Natural killer cell treated with Interleukin-12 subunit alpha and Interleukin-12 subunit beta and Interleukin-15 and Interleukin-18, amount 100 ng/mL, for 72 hours (primary cell): ENCODE measurements around the gene GPX7. TPM values are rescaled to one million over a fixed set of nuclear protein-coding genes. Genes with fewer than 3 reads are reported as not detected.
"Not testable (repeated sequence)": the region's sequence is repeated elsewhere in the genome, so short reads cannot be mapped to it uniquely, and the experiment has no call there.

ENCODE experiments used
- ATAC-seq, 2 donors: fragments of 150-1000 bp; cut with Tn5 transposase in 1 of 2; sonication (Bioruptor Pico), chemical (Tn5 transposase) in 1 of 2; 2 replicates each; pipeline ENCODE4 v1.10.0; 2021
- DNase-seq: peaks from one replicate; pipeline ENCODE4 v3.0.0; 2022; ENCODE audit warnings: low spot score
- H3K27ac Mint-ChIP-seq, 2 donors: 1 replicate in 1 of 2; 2 replicates in 1 of 2; pipeline ENCODE4 v1.8.0; 2022; ENCODE audit warnings: mixed read lengths in 2 of 2, mild to moderate bottlenecking in 1 of 2, moderate library complexity in 1 of 2
- H3K27me3 Mint-ChIP-seq, 2 donors: 1 replicate in 1 of 2; 2 replicates in 1 of 2; pipeline ENCODE4 v1.8.0; 2022; ENCODE audit warnings: mixed read lengths in 2 of 2
- H3K36me3 Mint-ChIP-seq: one replicate; pipeline ENCODE4 v1.8.0; 2022; ENCODE audit warnings: mixed read lengths
- H3K4me1 Mint-ChIP-seq, 2 donors: 1 replicate in 1 of 2; 2 replicates in 1 of 2; pipeline ENCODE4 v1.8.0; 2022; ENCODE audit warnings: low read depth in 2 of 2, mixed read lengths in 2 of 2, mild to moderate bottlenecking in 1 of 2
- H3K4me3 Mint-ChIP-seq: one replicate; pipeline ENCODE4 v1.8.0; 2022; ENCODE audit warnings: mixed read lengths
- H3K9me3 Mint-ChIP-seq: 2 replicates; pipeline ENCODE4 v1.8.0; 2022; ENCODE audit warnings: mixed read lengths
- total RNA-seq, 2 donors: library from RNA; stranded (reverse); gene quantifications; one replicate each; pipeline ENCODE4 v1.2.3, GENCODE V29; 2022

The GPX7 gene
- total RNA-seq, 2 donors from 2014 or later, result 17.3 to 23.2 TPM

- Mint-ChIP-seq H3K9me3 (no peaks in the 10 kb centered on the region), H3K36me3 (no peaks in the 10 kb centered on the region), H3K27ac (no peak overlapping the region)
These were observed 29.8 kb upstream of the GPX7 start for GRCh38 chr1:52572387-52572786.

GRCh38 chr1:52574594-52574993, 27.6 kb upstream of the GPX7 start:
- no peak overlapping the region for H3K27ac Mint-ChIP-seq
- no peaks in the 10 kb centered on the region for H3K36me3 Mint-ChIP-seq
- ATAC-seq (no peak), DNase-seq (no peak)
- peaks cover 20 to 22% of the 10 kb centered on the region in 2 donors for H3K4me1 Mint-ChIP-seq
- no peaks in the 10 kb centered on the region for H3K27me3 Mint-ChIP-seq
- H3K4me3 Mint-ChIP-seq, result no peak overlapping the region
- H3K9me3 Mint-ChIP-seq, result no peaks in the 10 kb centered on the region

More at GRCh38 chr1:52572387-52572786, 29.8 kb upstream of the GPX7 start:
- Mint-ChIP-seq H3K4me3 (no peak overlapping the region), H3K4me1 (peaks cover 15 to 17% of the 10 kb centered on the region in 2 donors), H3K27me3 (no peaks in the 10 kb centered on the region)
- no peak for DNase-seq
- no peak for ATAC-seq

GRCh38 chr1:52576074-52576473, 26.1 kb upstream of the GPX7 start:
- H3K9me3 Mint-ChIP-seq, result no peaks in the 10 kb centered on the region
- H3K4me1 Mint-ChIP-seq, result peaks cover 19 to 21% of the 10 kb centered on the region in 2 donors
- H3K27me3 Mint-ChIP-seq, result no peaks in the 10 kb centered on the region
- DNase-seq, result no peak
- H3K36me3 Mint-ChIP-seq, result no peaks in the 10 kb centered on the region
- ATAC-seq, result no peak
- H3K4me3 Mint-ChIP-seq, result no peak overlapping the region
- H3K27ac Mint-ChIP-seq, result no peak overlapping the region

GRCh38 chr1:52578066-52578465, 24.1 kb upstream of the GPX7 start:
- H3K27me3 Mint-ChIP-seq, ATAC-seq, H3K36me3 Mint-ChIP-seq, H3K27ac Mint-ChIP-seq, H3K4me3 Mint-ChIP-seq, DNase-seq, H3K9me3 Mint-ChIP-seq: not testable (repeated sequence)
- peaks cover 19 to 21% of the 10 kb centered on the region in 2 donors for H3K4me1 Mint-ChIP-seq

GRCh38 chr1:52579415-52579814, 22.8 kb upstream of the GPX7 start:
- H3K36me3 Mint-ChIP-seq, result no peaks in the 10 kb centered on the region
- peaks cover 19 to 23% of the 10 kb centered on the region in 2 donors for H3K4me1 Mint-ChIP-seq
- no peaks in the 10 kb centered on the region for H3K9me3 Mint-ChIP-seq
- H3K27me3 Mint-ChIP-seq, result no peaks in the 10 kb centered on the region
- ATAC-seq (no peak), DNase-seq (no peak)
- H3K27ac Mint-ChIP-seq, result peak overlapping the region in 1 of 2 donors; percentile 19
- no peak overlapping the region for H3K4me3 Mint-ChIP-seq

GRCh38 chr1:52580283-52580682, 21.9 kb upstream of the GPX7 start:
- ATAC-seq, result no peak
- Mint-ChIP-seq H3K4me3 (no peak overlapping the region), H3K27me3 (no peaks in the 10 kb centered on the region), H3K9me3 (no peaks in the 10 kb centered on the region), H3K4me1 (peaks cover 13 to 18% of the 10 kb centered on the region in 2 donors), H3K27ac (no peak overlapping the region), H3K36me3 (no peaks in the 10 kb centered on the region)
- no peak for DNase-seq

GRCh38 chr1:52582116-52582696, 20.0 kb upstream of the GPX7 start:
- Mint-ChIP-seq H3K9me3 (no peaks in the 10 kb centered on the region), H3K27me3 (no peaks in the 10 kb centered on the region), H3K4me3 (no peak overlapping the region), H3K27ac (no peak overlapping the region), H3K4me1 (peaks cover 10 to 14% of the 10 kb centered on the region in 2 donors), H3K36me3 (no peaks in the 10 kb centered on the region)
- ATAC-seq (no peak), DNase-seq (no peak)

- Mint-ChIP-seq H3K4me1 (peaks cover 0 to 5% of the 10 kb centered on the region in 2 donors), H3K27ac (no peak overlapping the region), H3K27me3 (no peaks in the 10 kb centered on the region), H3K4me3 (no peak overlapping the region), H3K9me3 (no peaks in the 10 kb centered on the region), H3K36me3 (no peaks in the 10 kb centered on the region)
- ATAC-seq (no peak), DNase-seq (no peak)
These were observed 16.7 kb upstream of the GPX7 start for GRCh38 chr1:52585474-52585873.

GRCh38 chr1:52588027-52588426, 14.1 kb upstream of the GPX7 start:
- H3K36me3 Mint-ChIP-seq, result no peaks in the 10 kb centered on the region
- no peak for DNase-seq
- H3K27ac Mint-ChIP-seq, result no peak overlapping the region
- no peak for ATAC-seq
- no peaks in the 10 kb centered on the region for H3K27me3 Mint-ChIP-seq
- no peak overlapping the region for H3K4me3 Mint-ChIP-seq
- peaks cover 0 to 5% of the 10 kb centered on the region in 2 donors for H3K4me1 Mint-ChIP-seq
- H3K9me3 Mint-ChIP-seq, result no peaks in the 10 kb centered on the region

GRCh38 chr1:52588535-52588934, 13.6 kb upstream of the GPX7 start:
- DNase-seq (no peak), ATAC-seq (no peak)
- no peak overlapping the region for H3K27ac Mint-ChIP-seq
- no peak overlapping the region for H3K4me3 Mint-ChIP-seq
- H3K4me1 Mint-ChIP-seq, result peaks cover 0 to 5% of the 10 kb centered on the region in 2 donors
- no peaks in the 10 kb centered on the region for H3K27me3 Mint-ChIP-seq
- H3K36me3 Mint-ChIP-seq, result no peaks in the 10 kb centered on the region
- no peaks in the 10 kb centered on the region for H3K9me3 Mint-ChIP-seq

- Mint-ChIP-seq H3K4me3 (no peak overlapping the region), H3K4me1 (no peaks in the 10 kb centered on the region), H3K27ac (no peak overlapping the region), H3K27me3 (no peaks in the 10 kb centered on the region), H3K36me3 (no peaks in the 10 kb centered on the region), H3K9me3 (no peaks in the 10 kb centered on the region)
- ATAC-seq (no peak), DNase-seq (no peak)
These were observed 11.9 kb upstream of the GPX7 start for GRCh38 chr1:52590266-52590665.

- no peaks in the 10 kb centered on the region for H3K27me3 Mint-ChIP-seq
- H3K4me1 Mint-ChIP-seq, result no peaks in the 10 kb centered on the region
- no peak for ATAC-seq
These were observed 9.4 kb upstream of the GPX7 start for GRCh38 chr1:52592637-52593323.

GRCh38 chr1:52593495-52593894, 8.7 kb upstream of the GPX7 start:
- H3K36me3 Mint-ChIP-seq, result no peaks in the 10 kb centered on the region
- no peaks in the 10 kb centered on the region for H3K9me3 Mint-ChIP-seq
- H3K4me1 Mint-ChIP-seq, result peaks cover 0 to 3% of the 10 kb centered on the region in 2 donors
- ATAC-seq (no peak), DNase-seq (no peak)
- H3K4me3 Mint-ChIP-seq, result no peak overlapping the region
- H3K27me3 Mint-ChIP-seq, result no peaks in the 10 kb centered on the region
- H3K27ac Mint-ChIP-seq, result no peak overlapping the region

More at GRCh38 chr1:52592637-52593323, 9.4 kb upstream of the GPX7 start:
- no peak overlapping the region for H3K27ac Mint-ChIP-seq
- no peaks in the 10 kb centered on the region for H3K9me3 Mint-ChIP-seq
- H3K4me3 Mint-ChIP-seq, result no peak overlapping the region
- H3K36me3 Mint-ChIP-seq, result no peaks in the 10 kb centered on the region
- no peak for DNase-seq

- no peak for DNase-seq
These were observed 7.1 kb upstream of the GPX7 start for GRCh38 chr1:52595061-52595460.

More at GRCh38 chr1:52595061-52595460, 7.1 kb upstream of the GPX7 start:
- Mint-ChIP-seq H3K9me3 (no peaks in the 10 kb centered on the region), H3K27ac (no peak overlapping the region), H3K4me3 (no peak overlapping the region), H3K27me3 (no peaks in the 10 kb centered on the region), H3K36me3 (no peaks in the 10 kb centered on the region), H3K4me1 (peaks cover 0 to 3% of the 10 kb centered on the region in 2 donors)
- ATAC-seq, result no peak
